ENCODE data around the gene ENTPD2. TPM values are rescaled to one million over a fixed set of nuclear protein-coding genes. Genes with fewer than 3 reads are reported as not detected.

Gene ENTPD2
- total RNA-seq, 1 experiment from 2014 or later = 32.5 TPM

- BruUV-seq (replicated peaks) = no TSS peak
- no peaks in the 10 kb centered on the region for H4K20me1 ChIP-seq (ENCODE audit: insufficient read depth)
- H3K9me2 ChIP-seq (ENCODE audit: insufficient read depth) = no peaks in the 10 kb centered on the region
- H3K4me3 ChIP-seq (replicated peaks in 1 of 2; ENCODE audit: low read depth in 1 of 2, low read length in 2 of 2) = no peak overlapping the region
- no peaks in the 10 kb centered on the region for H3K9me3 ChIP-seq (ENCODE audit: control insufficient read depth in 1 of 2, insufficient read depth in 1 of 2, low read depth in 1 of 2, low read length in 2 of 2)
- ChIA-PET POLR2A (no interaction called here), RAD21 (ENCODE audit: low non-redundant PET in 1 of 2, low total read pairs in 2 of 2, uncharacterized antibody in 2 of 2, unreplicated experiment in 2 of 2) (no interaction called here), CTCF (no interaction called here)
- no peak overlapping the region for H2AFZ ChIP-seq (ENCODE audit: low read depth, low read length, poor library complexity, severe bottlenecking)
- H3K36me3 ChIP-seq (ENCODE audit: control insufficient read depth in 1 of 2, insufficient read depth in 2 of 2, low read length in 2 of 2) = peaks cover 17 to 34% of the 10 kb centered on the region in 2 experiments; a peak in 3 of 4 replicates
- no peak for DNase-seq (ENCODE audit: low read depth, low spot score)
- H3K9ac ChIP-seq (ENCODE audit: low read length) = no peak overlapping the region
- ATAC-seq = no peak
- no peaks in the 10 kb centered on the region for H3K4me1 ChIP-seq (ENCODE audit: control insufficient read depth in 1 of 2, insufficient read depth in 2 of 2, low read length in 2 of 2)
- H3K27me3 ChIP-seq (ENCODE audit: insufficient read depth, low read length) = no peaks in the 10 kb centered on the region
- no peak overlapping the region for H3K4me2 ChIP-seq (ENCODE audit: low read length)
- no peaks in the 10 kb centered on the region for H3K79me2 ChIP-seq (ENCODE audit: insufficient read depth, low read length)
- TF ChIP-seq JUND (IDR thresholded peaks at IDR 0.05) (no peak), ZBTB33 (IDR thresholded peaks at IDR 0.05; ENCODE audit: extremely low read depth, insufficient replicate concordance, low read length) (no peak), CBX3 (IDR thresholded peaks at IDR 0.05; ENCODE audit: low read depth) (no peak), EZH2 (IDR thresholded peaks at IDR 0.05) (no peak), ZNF274 (IDR thresholded peaks at IDR 0.05; ENCODE audit: low read depth, low read length) (no peak), CEBPB (IDR thresholded peaks at IDR 0.05; ENCODE audit: low read depth) (no peak), ATF3 (IDR thresholded peaks at IDR 0.05) (no peak), ELF1 (IDR thresholded peaks at IDR 0.05; ENCODE audit: borderline replicate concordance, low read depth) (no peak), RAD21 (IDR thresholded peaks at IDR 0.05; ENCODE audit: low read depth) (no peak), SP1 (IDR thresholded peaks at IDR 0.05; ENCODE audit: low read depth) (no peak)
- intact Hi-C loops (cut with micrococcal nuclease) = no loop called here
- no peak overlapping the region for H3K27ac ChIP-seq (ENCODE audit: low read depth, low read length)
These were observed 40.9 kb downstream of the ENTPD2 start for GRCh38 chr9:137012694-137013570.

Data from HCT116 (cell line).